Astrocyte of the spinal cord (primary cell): ENCODE data around the gene TPO.

Experiments
- DNase-seq: peaks from one replicate; pipeline ENCODE4 v3.0.0; 2011; ENCODE audit warnings: low read depth, low spot score
- H3K4me3 ChIP-seq: 2 replicates; pipeline ENCODE4 v1.5.1; 2011; ENCODE audit warnings: low read depth, mild to moderate bottlenecking, low read length, moderate library complexity
- CTCF ChIP-seq: IDR thresholded peaks from 2 replicates; pipeline ENCODE4 v1.5.1; 2012; ENCODE audit warnings: low read depth, mild to moderate bottlenecking, low read length, inconsistent platforms
- in situ Hi-C: cut with HindIII; loops from 2 replicates; pipeline ENCODE4 v1.10.0; 2017; ENCODE audit warnings: low sequenced_read_pairs

The TPO gene

GRCh38 chr2:1501038-1501851 lies 88.0 kb downstream of the TPO start:
- no peak for DNase-seq
- H3K4me3 ChIP-seq = no peak overlapping the region
- in situ Hi-C loops = no loop called here
- no peak for TF ChIP-seq CTCF

- TF ChIP-seq CTCF = no peak
- no peak overlapping the region for H3K4me3 ChIP-seq
- DNase-seq = no peak
- in situ Hi-C loops = no loop called here
These were observed 88.7 kb downstream of the TPO start for GRCh38 chr2:1501991-1502390.

GRCh38 chr2:1502891-1503304 lies 89.6 kb downstream of the TPO start:
- no peak overlapping the region for H3K4me3 ChIP-seq
- in situ Hi-C loops = no loop called here
- TF ChIP-seq CTCF = no peak
- no peak for DNase-seq

GRCh38 chr2:1503471-1504310 lies 90.4 kb downstream of the TPO start:
- TF ChIP-seq CTCF = no peak
- no peak overlapping the region for H3K4me3 ChIP-seq
- in situ Hi-C loops = no loop called here
- DNase-seq = no peak

GRCh38 chr2:1504311-1504750 lies 91.1 kb downstream of the TPO start:
- in situ Hi-C loops = no loop called here
- DNase-seq = no peak
- no peak overlapping the region for H3K4me3 ChIP-seq
- no peak for TF ChIP-seq CTCF

- TF ChIP-seq CTCF = no peak
- no peak for DNase-seq
- no peak overlapping the region for H3K4me3 ChIP-seq
- in situ Hi-C loops = no loop called here
These were observed 91.8 kb downstream of the TPO start for GRCh38 chr2:1505031-1505441.
